Measurements from ENCODE around the gene IL6. TPM values are rescaled to one million over a fixed set of nuclear protein-coding genes. Genes with fewer than 3 reads are reported as not detected.

IL6 gene
- total and polyA plus RNA-seq, 8 donors: 0.22 to 3.1 (median 0.54) TPM

DNA sequence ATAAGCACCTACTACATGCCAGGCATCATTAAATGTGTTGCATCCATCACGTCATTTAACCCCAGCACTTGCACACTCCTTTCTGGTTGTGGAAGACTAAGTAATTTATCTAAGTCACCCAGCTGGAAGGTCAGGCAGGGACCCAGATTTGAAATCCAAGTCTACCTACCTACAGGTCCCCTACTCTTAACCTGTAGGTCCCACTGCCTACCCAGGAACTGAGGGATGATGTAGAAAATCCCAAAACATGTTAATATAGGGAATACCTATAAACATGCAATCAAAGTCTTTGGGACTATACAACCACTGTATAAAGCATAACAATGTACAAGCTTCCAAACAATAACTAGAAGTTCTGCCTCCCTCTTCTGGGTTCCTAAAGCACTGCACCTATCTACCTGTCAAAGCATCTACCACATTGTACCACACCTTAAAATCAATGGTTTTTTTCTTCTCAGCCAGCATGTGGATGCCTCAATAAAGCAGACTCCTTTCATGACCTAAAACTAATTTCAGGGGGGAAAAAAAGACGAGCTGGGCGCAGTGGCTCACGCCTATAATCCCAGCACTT is 5.6 kb downstream of the IL6 start:
- H3K4me1 ChIP-seq: no peaks in the 10 kb centered on the region
- ATAC-seq (peak in 2 of 4 donors; percentile 37 to 41), FAIRE-seq (no peak), DNase-seq (no peak)
- WGBS, 2 donors: 59 to 60% methylated on average over 4 of the region's 4 CpGs
- H3K27ac ChIP-seq: no peak overlapping the region
- TF ChIP-seq, protein P1, sequence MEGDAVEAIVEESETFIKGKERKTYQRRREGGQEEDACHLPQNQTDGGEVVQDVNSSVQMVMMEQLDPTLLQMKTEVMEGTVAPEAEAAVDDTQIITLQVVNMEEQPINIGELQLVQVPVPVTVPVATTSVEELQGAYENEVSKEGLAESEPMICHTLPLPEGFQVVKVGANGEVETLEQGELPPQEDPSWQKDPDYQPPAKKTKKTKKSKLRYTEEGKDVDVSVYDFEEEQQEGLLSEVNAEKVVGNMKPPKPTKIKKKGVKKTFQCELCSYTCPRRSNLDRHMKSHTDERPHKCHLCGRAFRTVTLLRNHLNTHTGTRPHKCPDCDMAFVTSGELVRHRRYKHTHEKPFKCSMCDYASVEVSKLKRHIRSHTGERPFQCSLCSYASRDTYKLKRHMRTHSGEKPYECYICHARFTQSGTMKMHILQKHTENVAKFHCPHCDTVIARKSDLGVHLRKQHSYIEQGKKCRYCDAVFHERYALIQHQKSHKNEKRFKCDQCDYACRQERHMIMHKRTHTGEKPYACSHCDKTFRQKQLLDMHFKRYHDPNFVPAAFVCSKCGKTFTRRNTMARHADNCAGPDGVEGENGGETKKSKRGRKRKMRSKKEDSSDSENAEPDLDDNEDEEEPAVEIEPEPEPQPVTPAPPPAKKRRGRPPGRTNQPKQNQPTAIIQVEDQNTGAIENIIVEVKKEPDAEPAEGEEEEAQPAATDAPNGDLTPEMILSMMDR (IDR thresholded peaks at IDR 0.05): no peak
- intact Hi-C loops (cut with DNase I): loop anchor here in 1 of 3 donors (10.0 kb wide), 1 partner anchor 178 kb away; no protein-coding TSS in a partner anchor
- no peaks in the 10 kb centered on the region for H3K9me3 ChIP-seq
- no peaks in the 10 kb centered on the region for H3K36me3 ChIP-seq
- no peaks in the 10 kb centered on the region for H3K27me3 ChIP-seq
- no peak overlapping the region for H3K4me3 ChIP-seq

DNA sequence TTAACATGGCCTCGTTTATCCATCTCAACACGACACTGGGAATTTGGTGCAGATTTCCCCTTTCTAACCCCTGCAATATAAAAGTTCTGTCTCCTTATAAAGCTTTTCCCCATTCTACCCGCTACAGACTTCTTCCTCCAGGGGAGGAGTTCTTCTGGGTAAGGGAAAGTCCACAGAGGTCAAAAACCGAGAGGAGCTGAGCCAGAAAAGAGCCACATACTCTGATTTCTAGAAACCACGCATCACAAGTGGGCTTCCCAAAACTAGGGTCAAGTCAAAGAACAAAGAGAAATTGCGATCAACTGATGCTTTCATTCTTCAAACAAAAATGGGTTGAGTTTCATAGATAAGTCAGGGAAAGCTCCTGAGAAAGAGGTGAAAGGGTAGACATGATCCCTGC is 6.8 kb downstream of the IL6 start:
- intact Hi-C loops (cut with DNase I): loop anchor here in 1 of 3 donors (10.0 kb wide), 1 partner anchor 179 kb away; no protein-coding TSS in a partner anchor
- TF ChIP-seq, protein P1 (IDR thresholded peaks at IDR 0.05): no peak

DNA sequence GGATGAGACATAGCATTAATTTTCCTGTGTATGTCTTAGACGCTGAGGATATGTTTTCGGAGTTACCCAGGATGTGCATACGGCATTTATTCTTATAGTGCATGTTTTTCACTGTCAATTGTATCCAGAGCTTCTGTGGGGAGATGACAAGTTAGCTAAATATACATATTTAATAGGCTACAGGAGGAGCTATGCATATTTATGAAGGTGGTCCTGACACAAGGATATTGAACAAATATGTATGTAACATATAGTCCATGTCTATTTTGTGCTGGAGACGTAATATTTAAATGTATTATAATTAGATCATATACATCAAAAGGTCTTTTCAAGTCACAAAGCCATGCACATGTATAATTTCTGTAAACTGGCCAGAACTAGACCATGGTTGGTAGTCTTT is 16.0 kb downstream of the IL6 start:
- DNase-seq (no peak), FAIRE-seq (no peak), ATAC-seq (no peak)
- Histone ChIP-seq H3K4me3 (no peak overlapping the region), H3K36me3 (no peaks in the 10 kb centered on the region), H3K4me1 (no peaks in the 10 kb centered on the region), H3K27ac (no peak overlapping the region), H3K27me3 (no peaks in the 10 kb centered on the region), H3K9me3 (no peaks in the 10 kb centered on the region)
- intact Hi-C loops (cut with DNase I): no loop called here
- TF ChIP-seq, protein P1 (IDR thresholded peaks at IDR 0.05): no peak
- 75 to 90% methylated on average over 4 of the region's 4 CpGs for WGBS, 2 donors

More for the DNA sequence above, 6.8 kb downstream of the IL6 start:
- H3K4me3 ChIP-seq: no peak overlapping the region
- no peaks in the 10 kb centered on the region for H3K4me1 ChIP-seq
- H3K9me3 ChIP-seq: no peaks in the 10 kb centered on the region
- no peak for FAIRE-seq
- no peak overlapping the region for H3K27ac ChIP-seq
- no peaks in the 10 kb centered on the region for H3K27me3 ChIP-seq
- H3K36me3 ChIP-seq: no peaks in the 10 kb centered on the region
- DNase-seq: no peak
- ATAC-seq: no peak
- 82 to 93% methylated on average over 6 of the region's 6 CpGs for WGBS, 2 donors

DNA sequence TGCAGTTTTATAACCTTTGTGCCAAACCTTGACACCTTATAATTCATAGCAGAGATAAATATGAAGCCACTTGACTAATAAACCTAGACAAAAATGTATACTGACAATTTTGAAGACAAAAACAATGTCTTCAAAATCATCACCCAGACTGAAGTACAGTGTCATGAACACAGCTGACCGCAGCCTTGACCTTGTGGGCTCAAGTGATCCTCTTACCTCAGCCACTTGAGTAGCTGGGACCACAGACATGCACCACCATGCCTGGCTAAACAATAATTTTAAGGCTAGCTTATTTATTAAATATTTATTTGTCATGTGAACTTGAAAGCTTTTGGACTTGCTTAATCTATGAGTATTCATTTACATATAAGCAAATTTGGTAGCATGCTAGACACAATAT is 24.3 kb downstream of the IL6 start:
- DNase-seq (no peak), ATAC-seq (no peak), FAIRE-seq (no peak)
- no peaks in the 10 kb centered on the region for H3K36me3 ChIP-seq
- H3K4me1 ChIP-seq: no peaks in the 10 kb centered on the region
- no peak overlapping the region for H3K27ac ChIP-seq
- WGBS, 2 donors: 41 to 82% methylated on average over 1 of the region's 1 CpG
- H3K27me3 ChIP-seq: no peaks in the 10 kb centered on the region
- intact Hi-C loops (cut with DNase I): no loop called here
- TF ChIP-seq, protein P1 (IDR thresholded peaks at IDR 0.05): no peak
- no peaks in the 10 kb centered on the region for H3K9me3 ChIP-seq
- no peak overlapping the region for H3K4me3 ChIP-seq

- 23 to 40% methylated on average over 1 of the region's 1 CpG for WGBS, 2 donors
- ATAC-seq (no peak), DNase-seq (no peak), FAIRE-seq (no peak)
- Histone ChIP-seq H3K27me3 (no peaks in the 10 kb centered on the region), H3K9me3 (no peaks in the 10 kb centered on the region), H3K27ac (no peak overlapping the region), H3K4me1 (no peaks in the 10 kb centered on the region), H3K4me3 (no peak overlapping the region), H3K36me3 (no peaks in the 10 kb centered on the region)
- intact Hi-C loops (cut with DNase I): no loop called here
- TF ChIP-seq, protein P1 (IDR thresholded peaks at IDR 0.05): no peak
These were observed 30.5 kb downstream of the IL6 start for GRCh38 chr7:22757338-22757994.
